ENCODE data around the gene FAM25G. TPM values are rescaled to one million over a fixed set of nuclear protein-coding genes. Genes with fewer than 3 reads are reported as not detected.
"Not testable (repeated sequence)": the region's sequence is repeated elsewhere in the genome, so short reads cannot be mapped to it uniquely, and the experiment has no call there.

The FAM25G gene
- total RNA-seq, 1 experiment from 2014 or later: not detected

GRCh38 chr10:47462577-47463358, 28.7 kb downstream of the FAM25G start:
- H3K4me2 ChIP-seq (ENCODE audit: low read length); H3K4me3 ChIP-seq (replicated peaks in 1 of 2; ENCODE audit: low read depth in 1 of 2, low read length in 2 of 2); POLR2A ChIA-PET; H3K9me3 ChIP-seq (ENCODE audit: control insufficient read depth in 1 of 2, insufficient read depth in 1 of 2, low read depth in 1 of 2, low read length in 2 of 2); H3K9me2 ChIP-seq (ENCODE audit: insufficient read depth); H4K20me1 ChIP-seq (ENCODE audit: insufficient read depth); H3K79me2 ChIP-seq (ENCODE audit: insufficient read depth, low read length); H3K27me3 ChIP-seq (ENCODE audit: insufficient read depth, low read length); RAD21 ChIA-PET (ENCODE audit: low non-redundant PET in 1 of 2, low total read pairs in 2 of 2, uncharacterized antibody in 2 of 2, unreplicated experiment in 2 of 2); H3K36me3 ChIP-seq (ENCODE audit: control insufficient read depth in 1 of 2, insufficient read depth in 2 of 2, low read length in 2 of 2); H3K27ac ChIP-seq (ENCODE audit: low read depth, low read length); H3K9ac ChIP-seq (ENCODE audit: low read length); H2AFZ ChIP-seq (ENCODE audit: low read depth, low read length, poor library complexity, severe bottlenecking); BruUV-seq (replicated peaks); CTCF ChIA-PET; intact Hi-C loops (cut with micrococcal nuclease); DNase-seq (ENCODE audit: low read depth, low spot score): not testable (repeated sequence)
- peaks cover 3 to 28% of the 10 kb centered on the region in 2 experiments for H3K4me1 ChIP-seq (ENCODE audit: control insufficient read depth in 1 of 2, insufficient read depth in 2 of 2, low read length in 2 of 2)
- ATAC-seq: peak; percentile 81

GRCh38 chr10:47461261-47461687, 30.2 kb downstream of the FAM25G start:
- POLR2A ChIA-PET; intact Hi-C loops (cut with micrococcal nuclease); H4K20me1 ChIP-seq (ENCODE audit: insufficient read depth); H3K79me2 ChIP-seq (ENCODE audit: insufficient read depth, low read length); H3K36me3 ChIP-seq (ENCODE audit: control insufficient read depth in 1 of 2, insufficient read depth in 2 of 2, low read length in 2 of 2); H3K27me3 ChIP-seq (ENCODE audit: insufficient read depth, low read length); CTCF ChIA-PET; BruUV-seq (replicated peaks); H3K27ac ChIP-seq (ENCODE audit: low read depth, low read length); H3K9me2 ChIP-seq (ENCODE audit: insufficient read depth); RAD21 ChIA-PET (ENCODE audit: low non-redundant PET in 1 of 2, low total read pairs in 2 of 2, uncharacterized antibody in 2 of 2, unreplicated experiment in 2 of 2); H3K9me3 ChIP-seq (ENCODE audit: control insufficient read depth in 1 of 2, insufficient read depth in 1 of 2, low read depth in 1 of 2, low read length in 2 of 2); H2AFZ ChIP-seq (ENCODE audit: low read depth, low read length, poor library complexity, severe bottlenecking): not testable (repeated sequence)
- DNase-seq (ENCODE audit: low read depth, low spot score) (peak; percentile 40), ATAC-seq (peak; percentile 65)
- TF ChIP-seq CTCF (IDR thresholded peaks at IDR 0.05 in 2 of 3, conservative IDR thresholded peaks at IDR 0.05 in 1 of 3; ENCODE audit: borderline replicate concordance in 1 of 3, insufficient read depth in 1 of 3, low read depth in 2 of 3, low read length in 2 of 3) (peak; percentile 24 to 67 (median 28); a peak in 3 of 6 replicates), RAD21 (IDR thresholded peaks at IDR 0.05; ENCODE audit: low read depth) (peak; percentile 42), EGR1 (IDR thresholded peaks at IDR 0.05; ENCODE audit: low read depth) (peak; percentile 75)
- Histone ChIP-seq H3K4me2 (ENCODE audit: low read length) (peak overlapping the region; percentile 65), H3K9ac (ENCODE audit: low read length) (peak overlapping the region; percentile 36), H3K4me3 (replicated peaks in 1 of 2; ENCODE audit: low read depth in 1 of 2, low read length in 2 of 2) (peak overlapping the region in 1 of 2 experiments; percentile 37; a peak in 2 of 4 replicates), H3K4me1 (ENCODE audit: control insufficient read depth in 1 of 2, insufficient read depth in 2 of 2, low read length in 2 of 2) (peaks cover 3 to 28% of the 10 kb centered on the region in 2 experiments)
